Astrocyte (in vitro differentiated cells and primary cell): ENCODE measurements around the gene HS3ST6. TPM values are rescaled to one million over a fixed set of nuclear protein-coding genes. Genes with fewer than 3 reads are reported as not detected.

ENCODE experiments used
- DNase-seq: peaks from one replicate; pipeline ENCODE4 v3.0.0-alpha.2; 2010; ENCODE audit warnings: low read depth
- FAIRE-seq: peaks from 2 replicates; lab custom pipeline; 2011; peaks lifted over from hg19 to GRCh38; lab: Jason Lieb, UNC
- H2AFZ ChIP-seq: 2 replicates; pipeline ENCODE4 v1.6.0; 2012; ENCODE audit warnings: low read depth, low read length, inconsistent platforms
- H3K27ac ChIP-seq: 2 replicates; pipeline ENCODE4 v1.5.1; 2011; ENCODE audit warnings: low read depth, low read length, inconsistent platforms
- H3K27me3 ChIP-seq: 2 replicates; pipeline ENCODE4 v1.6.0; 2011; ENCODE audit warnings: low read length, inconsistent platforms; ENCODE audit not compliant: insufficient read depth
- H3K36me3 ChIP-seq: 2 replicates; pipeline ENCODE4 v1.5.1; 2011; ENCODE audit warnings: low read length, inconsistent platforms; ENCODE audit not compliant: insufficient read depth
- H3K4me1 ChIP-seq: 2 replicates; pipeline ENCODE4 v1.5.1; 2011; ENCODE audit warnings: low read length, inconsistent platforms; ENCODE audit not compliant: insufficient read depth
- H3K4me2 ChIP-seq: 2 replicates; pipeline ENCODE4 v1.6.0; 2012; ENCODE audit warnings: low read length, inconsistent platforms
- H3K4me3 ChIP-seq: 2 replicates; pipeline ENCODE4 v1.5.1; 2011; ENCODE audit warnings: low read depth, mild to moderate bottlenecking, low read length, inconsistent platforms; ENCODE audit not compliant: insufficient read depth
- H3K79me2 ChIP-seq: 2 replicates; pipeline ENCODE4 v1.6.0; 2012; ENCODE audit warnings: mild to moderate bottlenecking, low read length, inconsistent platforms; ENCODE audit not compliant: insufficient read depth
- H3K9ac ChIP-seq: 2 replicates; pipeline ENCODE4 v1.6.0; 2012; ENCODE audit warnings: mild to moderate bottlenecking, low read length, inconsistent platforms
- H3K9me3 ChIP-seq: 2 replicates; pipeline ENCODE4 v1.5.1; 2012; ENCODE audit warnings: low read depth, mild to moderate bottlenecking, low read length, inconsistent platforms; ENCODE audit not compliant: insufficient read depth
- H4K20me1 ChIP-seq: 2 replicates; pipeline ENCODE4 v1.6.0; 2012; ENCODE audit warnings: low read length, inconsistent platforms; ENCODE audit not compliant: insufficient read depth
- H3K27ac Mint-ChIP-seq: one replicate; pipeline ENCODE4 v1.8.0; 2021; ENCODE audit warnings: mild to moderate bottlenecking, mixed read lengths; ENCODE audit not compliant: unreplicated experiment
- H3K27me3 Mint-ChIP-seq: one replicate; pipeline ENCODE4 v1.8.0; 2021; ENCODE audit warnings: low read depth, mixed read lengths; ENCODE audit not compliant: unreplicated experiment
- H3K36me3 Mint-ChIP-seq: one replicate; pipeline ENCODE4 v1.8.0; 2021; ENCODE audit warnings: low read depth, mixed read lengths; ENCODE audit not compliant: unreplicated experiment
- H3K4me1 Mint-ChIP-seq: one replicate; pipeline ENCODE4 v1.8.0; 2021; ENCODE audit warnings: low read depth, mixed read lengths; ENCODE audit not compliant: unreplicated experiment
- H3K4me3 Mint-ChIP-seq: one replicate; pipeline ENCODE4 v1.8.0; 2021; ENCODE audit warnings: mild to moderate bottlenecking, moderate library complexity, mixed read lengths; ENCODE audit not compliant: unreplicated experiment
- H3K9me3 Mint-ChIP-seq: one replicate; pipeline ENCODE4 v1.8.0; 2021; ENCODE audit warnings: mild to moderate bottlenecking, mixed read lengths; ENCODE audit not compliant: unreplicated experiment
- EZH2 ChIP-seq: IDR thresholded peaks from 2 replicates; pipeline ENCODE4 v1.6.1; 2012; ENCODE audit warnings: mild to moderate bottlenecking, low read length, inconsistent platforms; ENCODE audit not compliant: insufficient read depth
- total RNA-seq: library from RNA; stranded (reverse); gene quantifications from 2 replicates; pipeline ENCODE4 v1.2.1, GENCODE V29; 2021
- TF ChIP-seq, protein P1 (sequence below): IDR thresholded peaks from 2 replicates; pipeline ENCODE4 v1.5.1; 2011; ENCODE audit warnings: low read depth, mild to moderate bottlenecking, inconsistent platforms, low read length, moderate library complexity; ENCODE audit not compliant: insufficient read depth

Gene HS3ST6
- total RNA-seq, 1 donor from 2014 or later = not detected

DNA sequence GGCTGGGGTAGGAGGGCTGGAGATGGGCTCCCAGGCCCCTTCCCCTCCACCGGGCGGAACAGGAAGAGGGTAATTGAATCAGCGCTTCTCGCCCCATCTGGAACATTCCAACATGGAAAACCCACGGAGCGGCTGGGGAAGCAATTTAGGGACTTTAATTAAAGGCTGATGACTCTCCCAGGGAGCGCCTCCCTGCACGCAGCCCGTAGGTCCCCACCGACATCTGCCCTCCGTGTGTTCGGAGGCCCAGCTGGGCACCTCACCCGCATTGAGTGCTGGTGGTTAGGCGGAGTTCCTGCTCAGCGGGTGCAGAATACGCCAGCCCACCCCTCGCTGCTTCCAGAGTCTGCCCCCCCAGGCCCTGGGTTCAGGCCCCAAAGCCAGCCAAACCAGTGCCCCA lies 10.0 kb downstream of the HS3ST6 start:
- Histone ChIP-seq H3K27me3 (peaks cover 18% of the 10 kb centered on the region), H2AFZ (no peak overlapping the region), H3K79me2 (no peaks in the 10 kb centered on the region)

DNA sequence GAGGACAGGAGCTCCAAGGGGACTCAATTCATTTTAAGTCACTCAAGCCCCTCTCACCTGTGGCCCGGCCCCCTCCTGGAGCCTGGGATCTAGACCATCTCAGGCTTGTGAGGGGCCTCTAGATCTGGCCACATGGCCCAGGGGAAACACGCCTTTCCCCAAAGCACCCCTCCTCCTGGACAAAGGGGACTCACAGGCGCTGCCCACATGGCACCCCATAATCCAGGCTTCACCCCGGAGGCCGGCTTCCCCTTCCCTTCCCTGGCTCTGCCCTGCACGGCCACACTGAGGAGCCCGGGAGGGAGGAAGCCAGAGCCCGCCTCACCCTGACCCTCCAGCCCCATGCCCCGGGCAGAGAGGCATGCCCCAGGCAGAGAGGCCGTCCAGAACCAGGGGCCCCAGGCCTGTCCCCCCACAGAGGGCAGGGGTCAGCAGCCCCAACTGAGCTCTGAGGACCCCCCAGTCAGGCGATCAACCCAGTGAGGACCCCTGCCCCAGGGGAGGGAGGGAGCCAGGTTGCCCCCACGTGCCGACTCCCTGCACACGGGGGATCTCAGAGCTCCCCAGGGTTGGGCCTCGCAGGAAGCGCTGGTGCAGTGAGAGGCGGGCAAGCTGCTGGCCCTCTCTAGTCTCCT lies 10.9 kb downstream of the HS3ST6 start:
- Mint-ChIP-seq H3K9me3 (no peaks in the 10 kb centered on the region), H3K4me3 (no peak overlapping the region), H3K36me3 (no peaks in the 10 kb centered on the region), H3K4me1 (peaks cover 3% of the 10 kb centered on the region), H3K27ac (no peak overlapping the region), H3K27me3 (peaks cover 31% of the 10 kb centered on the region)
- H3K79me2 ChIP-seq = no peaks in the 10 kb centered on the region
- H3K4me2 ChIP-seq = no peak overlapping the region
- TF ChIP-seq, protein P1, sequence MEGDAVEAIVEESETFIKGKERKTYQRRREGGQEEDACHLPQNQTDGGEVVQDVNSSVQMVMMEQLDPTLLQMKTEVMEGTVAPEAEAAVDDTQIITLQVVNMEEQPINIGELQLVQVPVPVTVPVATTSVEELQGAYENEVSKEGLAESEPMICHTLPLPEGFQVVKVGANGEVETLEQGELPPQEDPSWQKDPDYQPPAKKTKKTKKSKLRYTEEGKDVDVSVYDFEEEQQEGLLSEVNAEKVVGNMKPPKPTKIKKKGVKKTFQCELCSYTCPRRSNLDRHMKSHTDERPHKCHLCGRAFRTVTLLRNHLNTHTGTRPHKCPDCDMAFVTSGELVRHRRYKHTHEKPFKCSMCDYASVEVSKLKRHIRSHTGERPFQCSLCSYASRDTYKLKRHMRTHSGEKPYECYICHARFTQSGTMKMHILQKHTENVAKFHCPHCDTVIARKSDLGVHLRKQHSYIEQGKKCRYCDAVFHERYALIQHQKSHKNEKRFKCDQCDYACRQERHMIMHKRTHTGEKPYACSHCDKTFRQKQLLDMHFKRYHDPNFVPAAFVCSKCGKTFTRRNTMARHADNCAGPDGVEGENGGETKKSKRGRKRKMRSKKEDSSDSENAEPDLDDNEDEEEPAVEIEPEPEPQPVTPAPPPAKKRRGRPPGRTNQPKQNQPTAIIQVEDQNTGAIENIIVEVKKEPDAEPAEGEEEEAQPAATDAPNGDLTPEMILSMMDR = no peak
- no peak for TF ChIP-seq EZH2
- no peak for FAIRE-seq
- no peak overlapping the region for H3K27ac ChIP-seq
- H4K20me1 ChIP-seq = no peaks in the 10 kb centered on the region
- DNase-seq = no peak
- no peaks in the 10 kb centered on the region for H3K4me1 ChIP-seq
- H3K27me3 ChIP-seq = peaks cover 18% of the 10 kb centered on the region
- no peaks in the 10 kb centered on the region for H3K9me3 ChIP-seq
- H3K36me3 ChIP-seq = no peaks in the 10 kb centered on the region
- no peak overlapping the region for H2AFZ ChIP-seq
- H3K9ac ChIP-seq = no peak overlapping the region
- H3K4me3 ChIP-seq = no peak overlapping the region

More for the DNA sequence above, 10.0 kb downstream of the HS3ST6 start:
- Mint-ChIP-seq H3K27me3 (peaks cover 33% of the 10 kb centered on the region), H3K36me3 (no peaks in the 10 kb centered on the region), H3K4me3 (no peak overlapping the region), H3K4me1 (peaks cover 3% of the 10 kb centered on the region), H3K27ac (no peak overlapping the region), H3K9me3 (no peaks in the 10 kb centered on the region)
- TF ChIP-seq, protein P1 = no peak
- TF ChIP-seq EZH2 = no peak
- H3K9me3 ChIP-seq = no peaks in the 10 kb centered on the region
- H3K4me3 ChIP-seq = no peak overlapping the region
- H4K20me1 ChIP-seq = no peaks in the 10 kb centered on the region
- no peaks in the 10 kb centered on the region for H3K4me1 ChIP-seq
- FAIRE-seq (no peak), DNase-seq (no peak)
- no peak overlapping the region for H3K27ac ChIP-seq
- H3K36me3 ChIP-seq = no peaks in the 10 kb centered on the region
- no peak overlapping the region for H3K9ac ChIP-seq
- no peak overlapping the region for H3K4me2 ChIP-seq

DNA sequence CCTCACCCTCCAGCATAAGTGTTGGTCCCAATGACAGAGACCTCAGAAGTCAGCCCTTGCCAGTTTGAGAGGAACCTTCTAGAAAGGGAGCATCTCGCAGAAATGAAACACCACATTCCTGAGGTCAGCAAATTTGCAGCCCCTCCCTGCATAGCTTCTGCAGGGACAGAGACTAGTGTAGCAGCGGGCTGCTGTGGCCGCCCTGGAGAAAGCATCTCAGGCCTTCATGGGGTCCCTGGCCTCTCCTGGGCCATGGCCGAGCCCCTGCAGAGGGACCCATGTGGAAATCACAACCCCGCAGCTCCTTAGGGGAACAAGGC lies 11.4 kb downstream of the HS3ST6 start:
- H2AFZ ChIP-seq = no peak overlapping the region
- H3K4me1 Mint-ChIP-seq = peaks cover 3% of the 10 kb centered on the region
- FAIRE-seq = no peak

More for the DNA sequence above, 11.4 kb downstream of the HS3ST6 start:
- Mint-ChIP-seq H3K4me3 (no peak overlapping the region), H3K27me3 (peaks cover 31% of the 10 kb centered on the region), H3K9me3 (no peaks in the 10 kb centered on the region), H3K27ac (no peak overlapping the region), H3K36me3 (no peaks in the 10 kb centered on the region)
- TF ChIP-seq EZH2 = no peak
- TF ChIP-seq, protein P1 = no peak
- Histone ChIP-seq H3K36me3 (no peaks in the 10 kb centered on the region), H3K79me2 (no peaks in the 10 kb centered on the region), H3K9ac (no peak overlapping the region), H4K20me1 (no peaks in the 10 kb centered on the region), H3K4me3 (no peak overlapping the region), H3K4me2 (no peak overlapping the region), H3K9me3 (no peaks in the 10 kb centered on the region), H3K27ac (no peak overlapping the region), H3K4me1 (no peaks in the 10 kb centered on the region), H3K27me3 (peaks cover 18% of the 10 kb centered on the region)
- no peak for DNase-seq
